IMR-90 (cell line): Measurements from ENCODE around the gene C10orf90. TPM values are rescaled to one million over a fixed set of nuclear protein-coding genes. Genes with fewer than 3 reads are reported as not detected.

Source experiments
- ATAC-seq: fragments of 200-7000 bp; cut with Tn5 transposase; 2 replicates; pipeline ENCODE4 v1.9.1; 2020; ENCODE audit warnings: low read depth, mild to moderate bottlenecking, moderate library complexity
- BruUV-seq: library from RNA; stranded (reverse); fragments of 400-500 nt; replicated peaks from 2 replicates; lab custom pipeline; 2021; lab: Mats Ljungman, UMichigan
- CTCF ChIA-PET: fragments of 300-600 bp; formaldehyde crosslinking; extraction: SDS; loops from one replicate; lab custom pipeline; 2021; ENCODE audit warnings: antibody characterized with exemption; lab: Yijun Ruan, JAX
- POLR2A ChIA-PET: fragments of 300-600 bp; sonication (Branson Sonifier 250); formaldehyde crosslinking; loops from one replicate; lab custom pipeline; 2022; ENCODE audit warnings: antibody characterized with exemption; ENCODE audit not compliant: unreplicated experiment; lab: Charles Lee
- DNase-seq: peaks from one replicate; pipeline ENCODE4 v3.0.0; 2013
- H2AFZ ChIP-seq: replicated peaks from 2 replicates; pipeline ENCODE3; 2013; ENCODE audit warnings: low read length, mild to moderate bottlenecking; ENCODE audit not compliant: poor library complexity
- H2AK5ac ChIP-seq: 2 replicates; pipeline ENCODE4 v1.6.1; 2013; ENCODE audit warnings: low read depth, low read length, inconsistent platforms
- H2AK9ac ChIP-seq: replicated peaks from 2 replicates; pipeline ENCODE3; 2013; ENCODE audit warnings: mild to moderate bottlenecking, low read depth, low read length, moderate library complexity; ENCODE audit not compliant: poor library complexity
- H2BK120ac ChIP-seq: 2 replicates; pipeline ENCODE4 v1.6.1; 2013; ENCODE audit warnings: low read depth, low read length, inconsistent platforms
- H2BK15ac ChIP-seq: 3 replicates; pipeline ENCODE4 v1.6.1; 2013; ENCODE audit warnings: low read depth, low read length, inconsistent platforms
- H2BK20ac ChIP-seq: 2 replicates; pipeline ENCODE4 v1.6.1; 2013; ENCODE audit warnings: low read depth, mild to moderate bottlenecking, inconsistent platforms, low read length, moderate library complexity
- H2BK5ac ChIP-seq: 2 replicates; pipeline ENCODE4 v1.6.1; 2013; ENCODE audit warnings: mild to moderate bottlenecking, low read depth, low read length, inconsistent platforms; ENCODE audit not compliant: poor library complexity, severe bottlenecking
- H3K14ac ChIP-seq: replicated peaks from 2 replicates; pipeline ENCODE4 v1.6.1; 2013; ENCODE audit warnings: low read depth, low read length, inconsistent platforms
- H3K18ac ChIP-seq: 2 replicates; pipeline ENCODE4 v1.6.1; 2013; ENCODE audit warnings: low read depth, low read length, control low read depth
- H3K23ac ChIP-seq: 2 replicates; pipeline ENCODE4 v1.6.1; 2013; ENCODE audit warnings: low read depth, low read length, inconsistent platforms
- H3K27ac ChIP-seq: 2 replicates; pipeline ENCODE4 v1.5.1; 2013; ENCODE audit warnings: mild to moderate bottlenecking, control low read depth, low read length; ENCODE audit not compliant: insufficient read depth
- H3K27me3 ChIP-seq: 2 replicates; pipeline ENCODE4 v1.6.1; 2013; ENCODE audit warnings: low read length; ENCODE audit not compliant: control insufficient read depth, insufficient read depth
- H3K36me3 ChIP-seq: 2 replicates; pipeline ENCODE4 v1.6.1; 2013; ENCODE audit warnings: low read length, mixed read lengths; ENCODE audit not compliant: control insufficient read depth, insufficient read depth
- H3K4ac ChIP-seq: 2 replicates; pipeline ENCODE4 v1.6.1; 2013; ENCODE audit warnings: low read depth, low read length, inconsistent platforms
- H3K4me1 ChIP-seq: 2 replicates; pipeline ENCODE4 v1.6.1; 2013; ENCODE audit warnings: low read length, mixed read lengths; ENCODE audit not compliant: control insufficient read depth, insufficient read depth
- H3K4me2 ChIP-seq: 2 replicates; pipeline ENCODE4 v1.6.1; 2013; ENCODE audit warnings: low read depth, mild to moderate bottlenecking, control low read depth, low read length, moderate library complexity
- H3K4me3 ChIP-seq: 2 replicates; pipeline ENCODE4 v1.5.1; 2013; ENCODE audit warnings: low read depth, mild to moderate bottlenecking, control low read depth, low read length, moderate library complexity; ENCODE audit not compliant: insufficient read depth
- H3K56ac ChIP-seq: 2 replicates; pipeline ENCODE4 v1.6.1; 2013; ENCODE audit warnings: low read length, inconsistent platforms; ENCODE audit not compliant: insufficient read depth; ENCODE audit errors: extremely low read depth
- H3K79me1 ChIP-seq, 2 experiments: 2 replicates each; pipeline ENCODE4 v1.6.1; 2013; ENCODE audit warnings: low read length in 2 of 2, inconsistent platforms in 1 of 2, low read depth in 1 of 2
- H3K9ac ChIP-seq: 2 replicates; pipeline ENCODE4 v1.6.1; 2013; ENCODE audit warnings: low read depth, low read length, control low read depth
- H3K9me1 ChIP-seq: 2 replicates; pipeline ENCODE4 v1.6.1; 2013; ENCODE audit warnings: low read length, inconsistent platforms; ENCODE audit not compliant: insufficient read depth
- H3K9me3 ChIP-seq: 2 replicates; pipeline ENCODE4 v1.6.1; 2013; ENCODE audit warnings: low read length; ENCODE audit not compliant: control insufficient read depth, insufficient read depth
- H4K20me1 ChIP-seq: 2 replicates; pipeline ENCODE4 v1.6.1; 2013; ENCODE audit warnings: low read length, inconsistent platforms; ENCODE audit not compliant: insufficient read depth
- H4K5ac ChIP-seq: 2 replicates; pipeline ENCODE4 v1.6.1; 2013; ENCODE audit warnings: mild to moderate bottlenecking, low read depth, low read length, control low read depth
- H4K8ac ChIP-seq, 2 experiments: 2 replicates each; pipeline ENCODE4 v1.6.1; 2013; ENCODE audit warnings: low read depth in 2 of 2, low read length in 2 of 2, control low read depth in 1 of 2, inconsistent platforms in 1 of 2
- H4K91ac ChIP-seq: 2 replicates; pipeline ENCODE4 v1.6.1; 2013; ENCODE audit warnings: low read depth, low read length, inconsistent platforms; ENCODE audit not compliant: insufficient read depth
- BHLHE40 ChIP-seq: fragments of 150-350 bp; IDR thresholded peaks from 2 replicates; pipeline ENCODE4 v1.6.1; 2016; ENCODE audit warnings: mild to moderate bottlenecking, low read depth, low read length
- CEBPB ChIP-seq: IDR thresholded peaks from 2 replicates; pipeline ENCODE4 v1.6.1; 2012; ENCODE audit warnings: low read depth, low read length, improper control_type of control experiment
- CHD1 ChIP-seq: IDR thresholded peaks from 2 replicates; pipeline ENCODE4 v1.6.1; 2012; ENCODE audit warnings: low read depth, low read length, improper control_type of control experiment
- FOS ChIP-seq: fragments of 150-350 bp; IDR thresholded peaks from 2 replicates; pipeline ENCODE4 v1.6.1; 2016; ENCODE audit warnings: low read depth, low read length
- MAFK ChIP-seq: IDR thresholded peaks from 2 replicates; pipeline ENCODE4 v1.6.1; 2012; ENCODE audit warnings: low read depth, low read length, improper control_type of control experiment
- MAZ ChIP-seq: IDR thresholded peaks from 2 replicates; pipeline ENCODE4 v1.6.1; 2012; ENCODE audit warnings: low read depth, mild to moderate bottlenecking, low read length, improper control_type of control experiment, moderate library complexity, borderline replicate concordance
- MXI1 ChIP-seq: IDR thresholded peaks from 2 replicates; pipeline ENCODE4 v1.6.1; 2012; ENCODE audit warnings: low read depth, mild to moderate bottlenecking, low read length, moderate library complexity, borderline replicate concordance
- NFE2L2 ChIP-seq: fragments of 150-350 bp; IDR thresholded peaks from 2 replicates; pipeline ENCODE4 v1.6.1; 2016; ENCODE audit warnings: low read depth, mild to moderate bottlenecking, low read length
- POLR2A ChIP-seq: IDR thresholded peaks from 2 replicates; pipeline ENCODE4 v1.6.1; 2012; ENCODE audit warnings: mild to moderate bottlenecking, low read depth, low read length
- RAD21 ChIP-seq: IDR thresholded peaks from 2 replicates; pipeline ENCODE4 v1.6.1; 2012; ENCODE audit warnings: low read length, improper control_type of control experiment
- RCOR1 ChIP-seq: IDR thresholded peaks from 2 replicates; pipeline ENCODE4 v1.6.1; 2012; ENCODE audit warnings: mild to moderate bottlenecking, low read length, improper control_type of control experiment; ENCODE audit not compliant: insufficient replicate concordance
- RFX5 ChIP-seq: IDR thresholded peaks from 2 replicates; pipeline ENCODE4 v1.8.0; 2012; ENCODE audit warnings: low read depth, mild to moderate bottlenecking, low read length, moderate library complexity
- SMC3 ChIP-seq: fragments of 150-350 bp; IDR thresholded peaks from 2 replicates; pipeline ENCODE4 v1.6.1; 2016; ENCODE audit warnings: low read depth, mild to moderate bottlenecking, antibody characterized with exemption, low read length, moderate library complexity
- WGBS, 2 experiments: methylation state at CpG; one replicate each; pipeline versions ENCODE4 v1.1.5 to v1.1.7; 2013; ENCODE audit warnings: missing lambda C conversion rate in 2 of 2; ENCODE audit not compliant: insufficient read length in 1 of 2; ENCODE audit errors: extremely low coverage in 2 of 2; 5-methylcytosine and 5-hydroxymethylcytosine counted together
- dilution Hi-C: fragments of 300-500 bp; cut with HindIII; formaldehyde crosslinking; loops from one replicate; pipeline ENCODE4 v1.14.3; 2018; ENCODE audit warnings: low sequenced_read_pairs; ENCODE audit not compliant: unreplicated experiment
- in situ Hi-C: fragments of 300-500 bp; cut with MboI; formaldehyde crosslinking; loops from 3 replicates; pipeline ENCODE4 v1.14.3; 2019; ENCODE audit warnings: low sequenced_read_pairs, inconsistent platforms, mixed read lengths
- intact Hi-C: fragments of 100-400 bp; cut with micrococcal nuclease; formaldehyde crosslinking; loops from 2 replicates; pipeline ENCODE4 v1.10.0; 2022
- polyA plus RNA-seq, 3 experiments: library from polyadenylated mRNA; depleted of rRNA; stranded (reverse); fragments of >200 nt; gene quantifications; 2 replicates each; pipeline ENCODE4 v1.2.3, GENCODE V29; 2012; ENCODE audit warnings: low replicate concordance in 1 of 3
- total RNA-seq: library from RNA; depleted of rRNA; stranded (reverse); fragments of >200 nt; gene quantifications from 2 replicates; pipeline ENCODE4 v1.2.3, GENCODE V29; 2012
- TF ChIP-seq, protein P1 (sequence below): conservative IDR thresholded peaks from 2 replicates; pipeline ENCODE4 v1.5.1; 2012; ENCODE audit warnings: mild to moderate bottlenecking, low read depth, low read length, improper control_type of control experiment
- TF ChIP-seq, protein P2 (sequence below): fragments of 150-350 bp; IDR thresholded peaks from 2 replicates; pipeline ENCODE4 v1.6.1; 2017; ENCODE audit warnings: mild to moderate bottlenecking, antibody characterized with exemption, low read length, low read depth
- TF ChIP-seq, protein P3 (sequence below): fragments of 150-350 bp; IDR thresholded peaks from 2 replicates; pipeline ENCODE4 v1.6.1; 2016; ENCODE audit warnings: low read depth, mild to moderate bottlenecking, low read length, moderate library complexity, borderline replicate concordance

Gene C10orf90
- total and polyA plus RNA-seq, 2 of the 4 experiments (the other 2 are of a cell fraction), result 0.05 to 0.18 TPM

- H4K8ac ChIP-seq, result no peak overlapping the region
- no peak overlapping the region for H2AK5ac ChIP-seq
- no peak overlapping the region for H2AK9ac ChIP-seq
- no peak overlapping the region for H4K91ac ChIP-seq
- no peaks in the 10 kb centered on the region for H3K27me3 ChIP-seq
- no peak overlapping the region for H3K4ac ChIP-seq
- H2BK20ac ChIP-seq, result no peak overlapping the region
- H3K9me1 ChIP-seq, result no peaks in the 10 kb centered on the region
- in situ Hi-C loops, result no loop called here
- H3K4me3 ChIP-seq, result no peak overlapping the region
- DNase-seq, result no peak
- no peak overlapping the region for H2AFZ ChIP-seq
- dilution Hi-C loops, result no loop called here
- no peak overlapping the region for H3K9ac ChIP-seq
- WGBS, 2 experiments, result no CpG with 5 or more reads among the region's 4 CpGs
- no peak for TF ChIP-seq MAFK
- TF ChIP-seq SMC3, result no peak
- TF ChIP-seq MXI1, result no peak
- no peak for TF ChIP-seq FOS
- no peak for TF ChIP-seq POLR2A
- TF ChIP-seq BHLHE40, result no peak
- TF ChIP-seq MAZ, result no peak
- TF ChIP-seq RAD21, result no peak
- TF ChIP-seq, protein P1, sequence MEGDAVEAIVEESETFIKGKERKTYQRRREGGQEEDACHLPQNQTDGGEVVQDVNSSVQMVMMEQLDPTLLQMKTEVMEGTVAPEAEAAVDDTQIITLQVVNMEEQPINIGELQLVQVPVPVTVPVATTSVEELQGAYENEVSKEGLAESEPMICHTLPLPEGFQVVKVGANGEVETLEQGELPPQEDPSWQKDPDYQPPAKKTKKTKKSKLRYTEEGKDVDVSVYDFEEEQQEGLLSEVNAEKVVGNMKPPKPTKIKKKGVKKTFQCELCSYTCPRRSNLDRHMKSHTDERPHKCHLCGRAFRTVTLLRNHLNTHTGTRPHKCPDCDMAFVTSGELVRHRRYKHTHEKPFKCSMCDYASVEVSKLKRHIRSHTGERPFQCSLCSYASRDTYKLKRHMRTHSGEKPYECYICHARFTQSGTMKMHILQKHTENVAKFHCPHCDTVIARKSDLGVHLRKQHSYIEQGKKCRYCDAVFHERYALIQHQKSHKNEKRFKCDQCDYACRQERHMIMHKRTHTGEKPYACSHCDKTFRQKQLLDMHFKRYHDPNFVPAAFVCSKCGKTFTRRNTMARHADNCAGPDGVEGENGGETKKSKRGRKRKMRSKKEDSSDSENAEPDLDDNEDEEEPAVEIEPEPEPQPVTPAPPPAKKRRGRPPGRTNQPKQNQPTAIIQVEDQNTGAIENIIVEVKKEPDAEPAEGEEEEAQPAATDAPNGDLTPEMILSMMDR, result no peak
- no peak for TF ChIP-seq RFX5
- TF ChIP-seq RCOR1, result no peak
- TF ChIP-seq CHD1, result no peak
- no peak for TF ChIP-seq NFE2L2
- TF ChIP-seq, protein P2, sequence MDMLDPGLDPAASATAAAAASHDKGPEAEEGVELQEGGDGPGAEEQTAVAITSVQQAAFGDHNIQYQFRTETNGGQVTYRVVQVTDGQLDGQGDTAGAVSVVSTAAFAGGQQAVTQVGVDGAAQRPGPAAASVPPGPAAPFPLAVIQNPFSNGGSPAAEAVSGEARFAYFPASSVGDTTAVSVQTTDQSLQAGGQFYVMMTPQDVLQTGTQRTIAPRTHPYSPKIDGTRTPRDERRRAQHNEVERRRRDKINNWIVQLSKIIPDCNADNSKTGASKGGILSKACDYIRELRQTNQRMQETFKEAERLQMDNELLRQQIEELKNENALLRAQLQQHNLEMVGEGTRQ, result no peak
- TF ChIP-seq, protein P3, sequence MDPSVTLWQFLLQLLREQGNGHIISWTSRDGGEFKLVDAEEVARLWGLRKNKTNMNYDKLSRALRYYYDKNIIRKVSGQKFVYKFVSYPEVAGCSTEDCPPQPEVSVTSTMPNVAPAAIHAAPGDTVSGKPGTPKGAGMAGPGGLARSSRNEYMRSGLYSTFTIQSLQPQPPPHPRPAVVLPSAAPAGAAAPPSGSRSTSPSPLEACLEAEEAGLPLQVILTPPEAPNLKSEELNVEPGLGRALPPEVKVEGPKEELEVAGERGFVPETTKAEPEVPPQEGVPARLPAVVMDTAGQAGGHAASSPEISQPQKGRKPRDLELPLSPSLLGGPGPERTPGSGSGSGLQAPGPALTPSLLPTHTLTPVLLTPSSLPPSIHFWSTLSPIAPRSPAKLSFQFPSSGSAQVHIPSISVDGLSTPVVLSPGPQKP, result no peak
- no peak for TF ChIP-seq CEBPB
- CTCF ChIA-PET, result interaction anchor here (1.0 kb wide), 1 partner anchor 11 kb away, joined by 3 read pairs; the partner anchor contains the start of gene C10orf90
- no peaks in the 10 kb centered on the region for H4K20me1 ChIP-seq
- H3K18ac ChIP-seq, result no peak overlapping the region
- H3K4me1 ChIP-seq, result no peaks in the 10 kb centered on the region
- no peak overlapping the region for H3K14ac ChIP-seq
- no peak for ATAC-seq
- peaks cover 2% of the 10 kb centered on the region; the same call in 1 of the 2 replicates for H3K9me3 ChIP-seq
- H2BK5ac ChIP-seq, result no peak overlapping the region
- H3K23ac ChIP-seq, result no peak overlapping the region
- no peak overlapping the region for H3K27ac ChIP-seq
- no peaks in the 10 kb centered on the region for H3K36me3 ChIP-seq
- no peak overlapping the region for H3K4me2 ChIP-seq
- no TSS peak for BruUV-seq
- no peak overlapping the region for H4K5ac ChIP-seq
- H3K56ac ChIP-seq, result no peak overlapping the region
- H2BK15ac ChIP-seq, result no peak overlapping the region
- no peak overlapping the region for H2BK120ac ChIP-seq
- POLR2A ChIA-PET, result no interaction called here
- intact Hi-C loops, result no loop called here
- H3K79me1 ChIP-seq, result no peaks in the 10 kb centered on the region
Measured at GRCh38 chr10:126658928-126659327, 11.6 kb downstream of the C10orf90 start.
